H9 (cell line): ENCODE data around the gene HS3ST1. TPM values are rescaled to one million over a fixed set of nuclear protein-coding genes. Genes with fewer than 3 reads are reported as not detected.

ENCODE experiments used
- DNase-seq: peaks from one replicate; pipeline ENCODE4 v3.0.0-alpha.2; 2017
- H2AFZ ChIP-seq: one replicate; pipeline ENCODE4 v1.6.1; 2013; ENCODE audit warnings: mild to moderate bottlenecking, low read length, control low read depth, moderate library complexity
- H2AK5ac ChIP-seq: 2 replicates; pipeline ENCODE4 v1.6.1; 2013; ENCODE audit warnings: low read length, control low read depth, mixed read lengths; ENCODE audit not compliant: insufficient read length
- H2BK120ac ChIP-seq: one replicate; pipeline ENCODE4 v1.6.1; 2013; ENCODE audit warnings: low read depth, mild to moderate bottlenecking, low read length, control low read depth, inconsistent platforms; ENCODE audit not compliant: poor library complexity, severe bottlenecking
- H2BK12ac ChIP-seq: 2 replicates; pipeline ENCODE4 v1.6.1; 2013; ENCODE audit warnings: low read length, control low read depth, mixed read lengths, low read depth; ENCODE audit not compliant: insufficient read length
- H2BK15ac ChIP-seq: 2 replicates; pipeline ENCODE4 v1.6.1; 2013; ENCODE audit warnings: low read depth, low read length, control low read depth
- H2BK20ac ChIP-seq: one replicate; pipeline ENCODE4 v1.6.1; 2013; ENCODE audit warnings: low read depth, mild to moderate bottlenecking, low read length, control low read depth, inconsistent platforms; ENCODE audit not compliant: poor library complexity, severe bottlenecking
- H2BK5ac ChIP-seq: 2 replicates; pipeline ENCODE4 v1.6.1; 2013; ENCODE audit warnings: low read length, control low read depth, mixed read lengths; ENCODE audit not compliant: insufficient read length
- H3K14ac ChIP-seq: 2 replicates; pipeline ENCODE4 v1.6.1; 2013; ENCODE audit warnings: low read length, control low read depth; ENCODE audit not compliant: insufficient read depth
- H3K18ac ChIP-seq: 2 replicates; pipeline ENCODE4 v1.6.1; 2013; ENCODE audit warnings: low read depth, mild to moderate bottlenecking, mixed read lengths, low read length, control low read depth; ENCODE audit not compliant: insufficient read length
- H3K23ac ChIP-seq: 2 replicates; pipeline ENCODE4 v1.6.1; 2013; ENCODE audit warnings: low read length, control low read depth, mixed read lengths, low read depth; ENCODE audit not compliant: insufficient read length
- H3K23me2 ChIP-seq: 2 replicates; pipeline ENCODE4 v1.6.1; 2013; ENCODE audit warnings: low read depth, mild to moderate bottlenecking, mixed read lengths, low read length, control low read depth; ENCODE audit not compliant: insufficient read length, poor library complexity, severe bottlenecking
- H3K27ac ChIP-seq: 2 replicates; pipeline ENCODE4 v1.5.1; 2013; ENCODE audit warnings: low read length, control low read depth, mixed read lengths, low read depth; ENCODE audit not compliant: insufficient read length
- H3K27me3 ChIP-seq: 2 replicates; pipeline ENCODE4 v1.6.1; 2013; ENCODE audit warnings: low read length, control low read depth, inconsistent platforms; ENCODE audit not compliant: insufficient read depth
- H3K4ac ChIP-seq: 2 replicates; pipeline ENCODE4 v1.6.1; 2013; ENCODE audit warnings: low read depth, mild to moderate bottlenecking, control low read depth, inconsistent platforms, low read length, moderate library complexity
- H3K4me1 ChIP-seq: 2 replicates; pipeline ENCODE4 v1.6.1; 2013; ENCODE audit warnings: low read length, control low read depth, inconsistent platforms; ENCODE audit not compliant: insufficient read depth
- H3K4me2 ChIP-seq: 2 replicates; pipeline ENCODE4 v1.6.1; 2013; ENCODE audit warnings: low read length, control low read depth, mixed read lengths; ENCODE audit not compliant: insufficient read length, insufficient read depth
- H3K56ac ChIP-seq: 2 replicates; pipeline ENCODE4 v1.6.1; 2013; ENCODE audit warnings: low read depth, mild to moderate bottlenecking, mixed read lengths, low read length, control low read depth; ENCODE audit not compliant: insufficient read length
- H3K79me1 ChIP-seq: 2 replicates; pipeline ENCODE4 v1.6.1; 2013; ENCODE audit warnings: low read depth, mild to moderate bottlenecking, moderate library complexity, low read length, control low read depth, inconsistent platforms; ENCODE audit not compliant: insufficient read depth, poor library complexity, severe bottlenecking
- H3K79me2 ChIP-seq: 2 replicates; pipeline ENCODE4 v1.6.1; 2013; ENCODE audit warnings: low read length, control low read depth, inconsistent platforms; ENCODE audit not compliant: insufficient read depth
- H3K9ac ChIP-seq: 2 replicates; pipeline ENCODE4 v1.6.1; 2013; ENCODE audit warnings: low read length, control low read depth, mixed read lengths; ENCODE audit not compliant: insufficient read length; ENCODE audit errors: extremely low read depth
- H3K9me3 ChIP-seq: one replicate; pipeline ENCODE4 v1.6.1; 2013; ENCODE audit warnings: low read depth, low read length, inconsistent platforms; ENCODE audit not compliant: control insufficient read depth
- H3T11ph ChIP-seq: one replicate; pipeline ENCODE4 v1.6.1; 2013; ENCODE audit warnings: mild to moderate bottlenecking, low read length, control low read depth, inconsistent platforms
- H4K20me1 ChIP-seq: one replicate; pipeline ENCODE4 v1.6.1; 2013; ENCODE audit not compliant: control insufficient read depth, insufficient read length, insufficient read depth
- H4K5ac ChIP-seq: 2 replicates; pipeline ENCODE4 v1.6.1; 2013; ENCODE audit warnings: low read depth, mild to moderate bottlenecking, mixed read lengths, low read length, control low read depth; ENCODE audit not compliant: insufficient read length
- H4K8ac ChIP-seq: replicated peaks from 2 replicates; pipeline ENCODE4 v1.6.1; 2013; ENCODE audit warnings: low read length, control low read depth, mixed read lengths, low read depth; ENCODE audit not compliant: insufficient read length
- H4K91ac ChIP-seq: 2 replicates; pipeline ENCODE4 v1.6.1; 2013; ENCODE audit warnings: low read depth, mild to moderate bottlenecking, moderate library complexity, mixed read lengths, low read length, control low read depth; ENCODE audit not compliant: insufficient read length
- H3K27ac Mint-ChIP-seq, 3 experiments: 2 replicates in 2 of 3; 3 replicates in 1 of 3; pipeline ENCODE4 v1.8.0; 2020 to 2021; ENCODE audit warnings: mixed read lengths in 3 of 3, mild to moderate bottlenecking in 1 of 3, moderate library complexity in 1 of 3
- H3K27me3 Mint-ChIP-seq: 2 replicates; pipeline ENCODE4 v1.8.0; 2021; ENCODE audit warnings: low read depth, mild to moderate bottlenecking, moderate library complexity, mixed read lengths
- H3K36me3 Mint-ChIP-seq, 3 experiments: 2 replicates in 2 of 3; 3 replicates in 1 of 3; pipeline ENCODE4 v1.8.0; 2020 to 2021; ENCODE audit warnings: low read depth in 3 of 3, mixed read lengths in 3 of 3; ENCODE audit not compliant: insufficient read depth in 1 of 3
- H3K4me1 Mint-ChIP-seq, 2 experiments: 2 replicates each; pipeline ENCODE4 v1.8.0; 2020; ENCODE audit warnings: mixed read lengths in 2 of 2
- H3K4me3 Mint-ChIP-seq, 2 experiments: 2 replicates in 1 of 2; 3 replicates in 1 of 2; pipeline ENCODE4 v1.8.0; 2020 to 2021; ENCODE audit warnings: mild to moderate bottlenecking in 2 of 2, mixed read lengths in 2 of 2, moderate library complexity in 1 of 2
- H3K9me3 Mint-ChIP-seq, 2 experiments: 2 replicates in 1 of 2; 3 replicates in 1 of 2; pipeline ENCODE4 v1.8.0; 2020; ENCODE audit warnings: mild to moderate bottlenecking in 2 of 2, mixed read lengths in 2 of 2, moderate library complexity in 1 of 2
- CTCF ChIP-seq: fragments of 200-600 bp; sonication (generic); conservative IDR thresholded peaks from 3 replicates; pipeline ENCODE4 v1.8.0; 2021; ENCODE audit warnings: antibody characterized with exemption, mild to moderate bottlenecking
- WGBS: extraction: QIAGEN DNeasy Blood & Tissue Kit; methylation state at CpG from one replicate; pipeline ENCODE4 v1.1.7; 2013; ENCODE audit warnings: missing lambda C conversion rate, low lambda C conversion rate, mixed read lengths; ENCODE audit not compliant: insufficient read length; ENCODE audit errors: extremely low coverage; 5-methylcytosine and 5-hydroxymethylcytosine counted together
- total RNA-seq: library from RNA; stranded (reverse); gene quantifications from 2 replicates; pipeline ENCODE4 v1.2.1, GENCODE V29; 2021

Gene HS3ST1
- total RNA-seq, 1 experiment from 2014 or later: 0.04 TPM

DNA sequence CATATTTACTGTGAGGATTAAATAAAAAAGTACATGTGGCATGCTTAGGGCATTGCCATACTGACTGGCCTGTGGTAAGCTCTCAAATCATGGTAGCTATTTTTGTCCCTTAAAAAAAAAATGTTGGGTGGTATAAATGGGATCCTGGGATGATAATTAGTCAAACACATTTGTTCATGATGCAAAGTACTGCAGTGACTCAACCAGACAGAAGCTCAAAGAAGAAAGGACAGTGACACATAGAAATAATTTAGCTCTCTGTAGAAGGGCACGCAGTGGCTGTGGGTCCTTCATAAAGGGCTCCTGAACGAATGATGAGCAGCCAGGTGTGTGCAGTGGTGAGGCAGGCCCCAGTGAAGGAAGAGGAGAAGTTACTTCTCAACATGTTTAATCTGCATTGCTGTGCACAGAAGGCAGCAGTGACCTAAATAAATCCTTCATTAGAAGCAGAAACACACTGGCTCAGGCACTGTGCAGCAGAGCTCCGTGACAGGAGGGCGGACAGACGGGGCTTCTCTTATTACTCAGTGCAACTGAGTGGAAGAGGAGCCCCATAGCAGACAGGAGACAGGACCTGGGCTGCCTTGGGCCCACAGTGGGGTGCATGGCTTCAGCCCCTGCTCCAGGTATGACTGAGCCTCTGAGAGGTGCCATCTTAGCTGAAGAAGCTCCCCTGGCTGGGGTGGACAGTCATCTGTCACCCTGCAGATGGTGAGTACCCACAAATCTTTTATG is 20.3 kb downstream of the HS3ST1 start:
- WGBS: no CpG with 5 or more reads among the region's 5 CpGs
- Mint-ChIP-seq H3K27me3 (no peaks in the 10 kb centered on the region), H3K36me3 (no peaks in the 10 kb centered on the region; a peak in 1 of 7 replicates), H3K27ac (no peak overlapping the region), H3K9me3 (no peaks in the 10 kb centered on the region), H3K4me1 (peaks cover 18 to 19% of the 10 kb centered on the region in 2 experiments), H3K4me3 (no peak overlapping the region)
- Histone ChIP-seq H3K23ac (no peak overlapping the region), H3K4me1 (peaks cover 4% of the 10 kb centered on the region; the same call in 1 of the 2 replicates), H3K27me3 (no peaks in the 10 kb centered on the region), H3K18ac (no peak overlapping the region), H3K27ac (no peak overlapping the region), H3K14ac (no peak overlapping the region), H4K20me1 (no peaks in the 10 kb centered on the region), H2AFZ (no peak overlapping the region), H3K9me3 (no peaks in the 10 kb centered on the region), H3K56ac (no peak overlapping the region), H2BK5ac (no peak overlapping the region), H3T11ph (no peak overlapping the region), H2AK5ac (no peak overlapping the region), H3K79me1 (no peaks in the 10 kb centered on the region), H2BK15ac (no peak overlapping the region), H3K4ac (no peak overlapping the region), H2BK20ac (no peak overlapping the region), H3K9ac (no peak overlapping the region), H2BK12ac (no peak overlapping the region), H3K4me2 (no peak overlapping the region), H3K23me2 (no peaks in the 10 kb centered on the region), H4K8ac (no peak overlapping the region), H4K91ac (no peak overlapping the region), H2BK120ac (no peak overlapping the region), H3K79me2 (no peaks in the 10 kb centered on the region), H4K5ac (no peak overlapping the region)
- DNase-seq: no peak
- no peak for TF ChIP-seq CTCF
